Measurements from ENCODE around the gene GPANK1. TPM values are rescaled to one million over a fixed set of nuclear protein-coding genes. Genes with fewer than 3 reads are reported as not detected.

Gene GPANK1
- total and polyA plus RNA-seq, 10 of the 15 experiments (the other 5 are each of a cell fraction or from before 2014, with no cell fraction given): 11.7 to 36.3 (median 17.5) TPM

DNA sequence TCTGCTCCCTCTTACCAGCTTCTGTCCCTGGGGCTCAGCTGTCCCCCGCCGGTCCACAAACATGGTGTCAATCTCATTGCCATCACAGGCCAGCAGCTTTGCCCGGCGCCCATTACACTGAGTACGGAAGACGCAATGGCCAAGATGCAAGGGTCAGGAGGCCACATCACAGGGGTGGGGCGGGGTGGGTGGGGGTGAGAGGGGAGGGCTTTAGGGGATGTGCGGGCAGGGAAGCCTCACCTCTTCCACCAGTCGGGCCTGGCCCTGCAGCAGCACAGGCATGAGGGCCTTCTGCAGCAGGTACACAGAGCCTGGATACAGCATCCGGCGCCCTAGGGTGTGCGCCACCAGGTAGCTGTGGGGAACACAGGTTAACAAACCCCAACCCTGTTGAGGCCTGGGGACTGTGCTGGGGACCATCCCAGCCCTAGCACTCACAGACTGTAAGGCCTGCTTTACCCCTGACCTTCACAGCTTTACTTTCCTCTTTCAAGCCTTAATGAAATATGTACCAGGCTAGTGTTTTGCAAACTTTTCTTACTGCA, 26.8 kb upstream of the GPANK1 start (continued):
- TF ChIP-seq, protein P1, sequence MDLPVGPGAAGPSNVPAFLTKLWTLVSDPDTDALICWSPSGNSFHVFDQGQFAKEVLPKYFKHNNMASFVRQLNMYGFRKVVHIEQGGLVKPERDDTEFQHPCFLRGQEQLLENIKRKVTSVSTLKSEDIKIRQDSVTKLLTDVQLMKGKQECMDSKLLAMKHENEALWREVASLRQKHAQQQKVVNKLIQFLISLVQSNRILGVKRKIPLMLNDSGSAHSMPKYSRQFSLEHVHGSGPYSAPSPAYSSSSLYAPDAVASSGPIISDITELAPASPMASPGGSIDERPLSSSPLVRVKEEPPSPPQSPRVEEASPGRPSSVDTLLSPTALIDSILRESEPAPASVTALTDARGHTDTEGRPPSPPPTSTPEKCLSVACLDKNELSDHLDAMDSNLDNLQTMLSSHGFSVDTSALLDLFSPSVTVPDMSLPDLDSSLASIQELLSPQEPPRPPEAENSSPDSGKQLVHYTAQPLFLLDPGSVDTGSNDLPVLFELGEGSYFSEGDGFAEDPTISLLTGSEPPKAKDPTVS (IDR thresholded peaks at IDR 0.05; ENCODE audit: low read depth, low read length): no peak
- TF ChIP-seq IKZF1 (conservative IDR thresholded peaks at IDR 0.05) (no peak), KLF5 (IDR thresholded peaks at IDR 0.05; ENCODE audit: partially characterized antibody) (no peak), HDAC2 (IDR thresholded peaks at IDR 0.05) (no peak), NBN (IDR thresholded peaks at IDR 0.05) (no peak)
- TF ChIP-seq, protein P2, sequence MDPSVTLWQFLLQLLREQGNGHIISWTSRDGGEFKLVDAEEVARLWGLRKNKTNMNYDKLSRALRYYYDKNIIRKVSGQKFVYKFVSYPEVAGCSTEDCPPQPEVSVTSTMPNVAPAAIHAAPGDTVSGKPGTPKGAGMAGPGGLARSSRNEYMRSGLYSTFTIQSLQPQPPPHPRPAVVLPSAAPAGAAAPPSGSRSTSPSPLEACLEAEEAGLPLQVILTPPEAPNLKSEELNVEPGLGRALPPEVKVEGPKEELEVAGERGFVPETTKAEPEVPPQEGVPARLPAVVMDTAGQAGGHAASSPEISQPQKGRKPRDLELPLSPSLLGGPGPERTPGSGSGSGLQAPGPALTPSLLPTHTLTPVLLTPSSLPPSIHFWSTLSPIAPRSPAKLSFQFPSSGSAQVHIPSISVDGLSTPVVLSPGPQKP (IDR thresholded peaks at IDR 0.05; ENCODE audit: low read depth, low read length): no peak

DNA sequence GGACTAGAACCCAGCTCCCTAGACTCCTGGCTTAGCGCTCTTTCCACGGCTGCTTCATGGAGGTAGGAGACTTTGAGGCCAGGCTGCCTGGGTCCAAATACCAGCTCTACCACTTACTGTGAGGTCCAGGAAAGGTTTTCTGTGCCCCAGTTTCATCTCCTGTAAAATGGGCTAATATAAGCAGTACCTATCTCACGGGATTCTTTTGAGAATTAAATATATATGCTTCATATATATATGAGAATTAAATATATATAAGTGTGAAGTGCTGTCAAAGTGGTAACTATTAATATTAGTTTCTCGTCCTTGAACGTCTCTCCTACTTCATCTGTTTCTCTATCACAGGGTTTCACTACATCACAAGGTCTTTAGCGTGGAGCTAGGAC, 26.3 kb upstream of the GPANK1 start:
- Histone ChIP-seq H4K20me1 (ENCODE audit: control insufficient read depth, insufficient read depth) (no peaks in the 10 kb centered on the region), H3K4me2 (ENCODE audit: control insufficient read depth, insufficient read depth) (no peak overlapping the region), H3K79me2 (ENCODE audit: control insufficient read depth, insufficient read depth, low read length) (no peaks in the 10 kb centered on the region), H3K9ac (ENCODE audit: control insufficient read depth, insufficient read depth, low read length) (no peak overlapping the region), H3K4me3 (no peak overlapping the region), H2AFZ (ENCODE audit: control insufficient read depth, low read depth, low read length) (no peak overlapping the region), H3K9me3 (replicated peaks; ENCODE audit: control insufficient read depth, insufficient read depth, low read length) (no peaks in the 10 kb centered on the region), H3K36me3 (ENCODE audit: control insufficient read depth in 2 of 2, insufficient read depth in 2 of 2, low read length in 1 of 2) (peaks cover 15 to 41% of the 10 kb centered on the region in 2 experiments), H3K27me3 (replicated peaks in 1 of 2; ENCODE audit: control insufficient read depth in 2 of 2, insufficient read depth in 2 of 2, low read length in 1 of 2) (no peaks in the 10 kb centered on the region), H3K27ac (ENCODE audit: control insufficient read depth, insufficient read depth) (no peak overlapping the region), H3K4me1 (ENCODE audit: control insufficient read depth, insufficient read depth, low read length) (no peaks in the 10 kb centered on the region)
- no peak for TF ChIP-seq MYC (IDR thresholded peaks at IDR 0.05; ENCODE audit: insufficient read depth, insufficient read length, insufficient replicate concordance, low read length, severe bottlenecking)
- TF ChIP-seq RUNX3 (IDR thresholded peaks at IDR 0.05; ENCODE audit: low read length): no peak
- TF ChIP-seq BMI1 (IDR thresholded peaks at IDR 0.05; ENCODE audit: borderline replicate concordance): no peak
- TF ChIP-seq, protein P3, sequence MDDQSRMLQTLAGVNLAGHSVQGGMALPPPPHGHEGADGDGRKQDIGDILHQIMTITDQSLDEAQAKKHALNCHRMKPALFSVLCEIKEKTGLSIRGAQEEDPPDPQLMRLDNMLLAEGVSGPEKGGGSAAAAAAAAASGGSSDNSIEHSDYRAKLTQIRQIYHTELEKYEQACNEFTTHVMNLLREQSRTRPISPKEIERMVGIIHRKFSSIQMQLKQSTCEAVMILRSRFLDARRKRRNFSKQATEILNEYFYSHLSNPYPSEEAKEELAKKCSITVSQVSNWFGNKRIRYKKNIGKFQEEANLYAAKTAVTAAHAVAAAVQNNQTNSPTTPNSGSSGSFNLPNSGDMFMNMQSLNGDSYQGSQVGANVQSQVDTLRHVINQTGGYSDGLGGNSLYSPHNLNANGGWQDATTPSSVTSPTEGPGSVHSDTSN (IDR thresholded peaks at IDR 0.05; ENCODE audit: insufficient replicate concordance, low read depth, low read length): no peak
- TF ChIP-seq NR2F1 (conservative IDR thresholded peaks at IDR 0.05): no peak
- no peak for TF ChIP-seq WRNIP1 (IDR thresholded peaks at IDR 0.05; ENCODE audit: borderline replicate concordance, low read depth, low read length)
- no peak for TF ChIP-seq CHD2 (IDR thresholded peaks at IDR 0.05; ENCODE audit: borderline replicate concordance, low read depth, low read length)
- TF ChIP-seq, protein P4, sequence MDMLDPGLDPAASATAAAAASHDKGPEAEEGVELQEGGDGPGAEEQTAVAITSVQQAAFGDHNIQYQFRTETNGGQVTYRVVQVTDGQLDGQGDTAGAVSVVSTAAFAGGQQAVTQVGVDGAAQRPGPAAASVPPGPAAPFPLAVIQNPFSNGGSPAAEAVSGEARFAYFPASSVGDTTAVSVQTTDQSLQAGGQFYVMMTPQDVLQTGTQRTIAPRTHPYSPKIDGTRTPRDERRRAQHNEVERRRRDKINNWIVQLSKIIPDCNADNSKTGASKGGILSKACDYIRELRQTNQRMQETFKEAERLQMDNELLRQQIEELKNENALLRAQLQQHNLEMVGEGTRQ (IDR thresholded peaks at IDR 0.05; ENCODE audit: borderline replicate concordance, low read depth, low read length): no peak
- no peak for TF ChIP-seq MTA2 (IDR thresholded peaks at IDR 0.05; ENCODE audit: low read depth)
- TF ChIP-seq, protein P5, sequence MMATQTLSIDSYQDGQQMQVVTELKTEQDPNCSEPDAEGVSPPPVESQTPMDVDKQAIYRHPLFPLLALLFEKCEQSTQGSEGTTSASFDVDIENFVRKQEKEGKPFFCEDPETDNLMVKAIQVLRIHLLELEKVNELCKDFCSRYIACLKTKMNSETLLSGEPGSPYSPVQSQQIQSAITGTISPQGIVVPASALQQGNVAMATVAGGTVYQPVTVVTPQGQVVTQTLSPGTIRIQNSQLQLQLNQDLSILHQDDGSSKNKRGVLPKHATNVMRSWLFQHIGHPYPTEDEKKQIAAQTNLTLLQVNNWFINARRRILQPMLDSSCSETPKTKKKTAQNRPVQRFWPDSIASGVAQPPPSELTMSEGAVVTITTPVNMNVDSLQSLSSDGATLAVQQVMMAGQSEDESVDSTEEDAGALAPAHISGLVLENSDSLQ (IDR thresholded peaks at IDR 0.05): no peak
- TF ChIP-seq GABPA (IDR thresholded peaks at IDR 0.05; ENCODE audit: low read depth): no peak
- no peak for TF ChIP-seq TARDBP (IDR thresholded peaks at IDR 0.05; ENCODE audit: borderline replicate concordance)
- ChIA-PET CTCF (interaction anchor here (2.2 to 2.3 kb wide), 2 partner anchors 69 to 140 kb away, joined by 5 to 7 read pairs; no protein-coding TSS in a partner anchor), POLR2A (interaction anchor here (0.8 kb wide), 1 partner anchor 140 kb away, joined by 7 read pairs; no protein-coding TSS in a partner anchor), RAD21 (ENCODE audit: unreplicated experiment) (no interaction called here), SMC1A (ENCODE audit: uncharacterized antibody, unreplicated experiment) (interaction anchor here (0.7 to 0.8 kb wide), 2 partner anchors 139 to 173 kb away, joined by 3 to 4 read pairs; no protein-coding TSS in a partner anchor)
- WGBS (ENCODE audit: insufficient coverage, insufficient replicate concordance, low lambda C conversion rate, missing lambda C conversion rate): 97% methylated on average over 6 of the region's 6 CpGs
- no TSS peak for BruUV-seq (replicated peaks)
- ATAC-seq (no peak), DNase-seq (ENCODE audit: low read depth, low spot score) (no peak), FAIRE-seq (no peak)
- in situ Hi-C loops (cut with MboI) (no loop called here), intact Hi-C loops (cut with micrococcal nuclease; ENCODE audit: unreplicated experiment) (no loop called here)

Measured in GM12878 (cell line).